A549 (cell line): ENCODE results near the gene LPCAT1. TPM values are rescaled to one million over a fixed set of nuclear protein-coding genes. Genes with fewer than 3 reads are reported as not detected.
"Not testable (repeated sequence)": the region's sequence is repeated elsewhere in the genome, so short reads cannot be mapped to it uniquely, and the experiment has no call there.

Experiments
- ATAC-seq, 2 experiments: fragments of 200-7000 bp in 1 of 2; fragments of >200 bp in 1 of 2; cut with Nextera tagmentation in 1 of 2; cut with Tn5 transposase in 1 of 2; 3 replicates each; pipeline versions ENCODE4 v1.8.0 to v1.9.1; 2018 to 2020; ENCODE audit warnings: mild to moderate bottlenecking in 1 of 2, moderate library complexity in 1 of 2
- CTCF ChIA-PET: fragments of 300-600 bp; sonication (Branson Sonifier 250); formaldehyde crosslinking; extraction: SDS; loops from one replicate; lab custom pipeline; 2021; ENCODE audit warnings: antibody characterized with exemption, inconsistent platforms; lab: Yijun Ruan, JAX
- POLR2A ChIA-PET: fragments of 350-600 bp; formaldehyde crosslinking; extraction: SDS; loops from one replicate; lab custom pipeline; 2021; ENCODE audit warnings: antibody characterized with exemption, inconsistent platforms; lab: Yijun Ruan, JAX
- DNase-seq, 2 experiments: peaks; one replicate each; pipeline versions ENCODE4 v3.0.0 to v3.0.0-alpha.2; 2011 to 2016; ENCODE audit warnings: low read depth in 1 of 2, low spot score in 1 of 2
- FAIRE-seq: peaks from 2 replicates; lab custom pipeline; 2011; peaks lifted over from hg19 to GRCh38; lab: Jason Lieb, UNC
- H3K27ac ChIP-seq, 2 experiments: fragments of >200 bp; sonication (Bioruptor Twin); formaldehyde crosslinking; 3 replicates each; pipeline ENCODE4 v1.5.1; 2016 to 2017
- H3K4me1 ChIP-seq: fragments of >200 bp; sonication (Bioruptor Twin); formaldehyde crosslinking; 3 replicates; pipeline ENCODE4 v1.6.1; 2016
- H3K4me2 ChIP-seq: fragments of >200 bp; sonication (Bioruptor Twin); formaldehyde crosslinking; 3 replicates; pipeline ENCODE4 v1.6.1; 2016
- H3K4me3 ChIP-seq: fragments of >200 bp; sonication (Bioruptor Twin); formaldehyde crosslinking; 3 replicates; pipeline ENCODE4 v1.5.1; 2016
- H3K9me3 ChIP-seq: fragments of >200 bp; sonication (Bioruptor Twin); formaldehyde crosslinking; 3 replicates; pipeline ENCODE4 v1.6.1; 2016
- ATOH8 ChIP-seq: fragments of 250-450 bp; sonication (Bioruptor Pico); IDR thresholded peaks from 2 replicates; pipeline ENCODE4 v1.5.0; 2020; ENCODE audit warnings: low read depth, mild to moderate bottlenecking, moderate library complexity
- BCL3 ChIP-seq: fragments of >200 bp; sonication (Bioruptor Twin); formaldehyde crosslinking; IDR thresholded peaks from 3 replicates; pipeline ENCODE4 v1.6.1; 2016
- BHLHE40 ChIP-seq: IDR thresholded peaks from 2 replicates; pipeline ENCODE4 v1.6.1; 2012; ENCODE audit warnings: low read depth, low read length, inconsistent platforms
- CBX8 ChIP-seq: fragments of 200-600 bp; sonication (generic); IDR thresholded peaks from 2 replicates; pipeline ENCODE4 v1.6.1; 2016
- E2F6 ChIP-seq: IDR thresholded peaks from 2 replicates; pipeline ENCODE4 v1.6.1; 2012; ENCODE audit warnings: low read depth, borderline replicate concordance
- EHMT2 ChIP-seq: fragments of 200-600 bp; sonication (generic); IDR thresholded peaks from 2 replicates; pipeline ENCODE4 v1.6.1; 2016; ENCODE audit warnings: antibody characterized with exemption, low read depth, mild to moderate bottlenecking, moderate library complexity
- FOXS1 ChIP-seq: fragments of 250-450 bp; sonication (Bioruptor Pico); IDR thresholded peaks from 2 replicates; pipeline ENCODE4 v1.5.0; 2020; ENCODE audit warnings: mild to moderate bottlenecking, moderate library complexity
- HOXB13 ChIP-seq: fragments of 250-450 bp; sonication (Bioruptor Pico); IDR thresholded peaks from 2 replicates; pipeline ENCODE4 v1.5.0; 2020; ENCODE audit warnings: low read depth, mild to moderate bottlenecking, moderate library complexity
- JUN ChIP-seq, 2 experiments: fragments of >200 bp; sonication (Bioruptor Twin); formaldehyde crosslinking; IDR thresholded peaks; 2 replicates in 1 of 2; 3 replicates in 1 of 2; pipeline ENCODE4 v1.6.1; 2016 to 2017
- MAX ChIP-seq: IDR thresholded peaks from 2 replicates; pipeline ENCODE4 v1.6.1; 2012
- PHF8 ChIP-seq: fragments of 200-600 bp; sonication (generic); IDR thresholded peaks from 2 replicates; pipeline ENCODE4 v1.6.1; 2016; ENCODE audit warnings: low read depth, mild to moderate bottlenecking, antibody characterized with exemption, moderate library complexity, borderline replicate concordance
- POLR2A ChIP-seq: IDR thresholded peaks from 2 replicates; pipeline ENCODE4 v1.6.1; 2012; ENCODE audit warnings: mild to moderate bottlenecking, low read length
- RAD21 ChIP-seq, 2 experiments: fragments of >200 bp in 1 of 2; sonication (Bioruptor Twin) in 1 of 2; formaldehyde crosslinking in 1 of 2; IDR thresholded peaks in 1 of 2; conservative IDR thresholded peaks in 1 of 2; 2 replicates in 1 of 2; 3 replicates in 1 of 2; pipeline ENCODE4 v1.6.1; 2012 to 2018; ENCODE audit warnings: inconsistent platforms in 1 of 2
- REST ChIP-seq: fragments of 200-600 bp; sonication (generic); IDR thresholded peaks from 2 replicates; pipeline ENCODE4 v1.6.1; 2016; ENCODE audit warnings: antibody characterized with exemption, mild to moderate bottlenecking, moderate library complexity
- RFX5 ChIP-seq: fragments of 450-650 bp; IDR thresholded peaks from 2 replicates; pipeline ENCODE4 v1.7.1; 2014; ENCODE audit warnings: antibody characterized with exemption, mild to moderate bottlenecking, moderate library complexity
- RNF2 ChIP-seq: fragments of 200-600 bp; sonication (generic); IDR thresholded peaks from 2 replicates; pipeline ENCODE4 v1.6.1; 2016; ENCODE audit warnings: low read depth, mild to moderate bottlenecking, antibody characterized with exemption, moderate library complexity, borderline replicate concordance
- TP53 ChIP-seq: fragments of 250-450 bp; sonication (Bioruptor Pico); IDR thresholded peaks from 2 replicates; pipeline ENCODE4 v1.5.0; 2021; ENCODE audit warnings: mild to moderate bottlenecking, moderate library complexity
- USF2 ChIP-seq: fragments of 450-650 bp; IDR thresholded peaks from 2 replicates; pipeline ENCODE4 v1.6.1; 2014; ENCODE audit warnings: antibody characterized with exemption
- WGBS: methylation state at CpG from one replicate; pipeline ENCODE4 v1.1.6; 2017; ENCODE audit errors: missing lambda C conversion rate; 5-methylcytosine and 5-hydroxymethylcytosine counted together
- polyA minus RNA-seq: library from RNA; depleted of rRNA, polyadenylated mRNA; stranded (reverse); fragments of >200 nt; gene quantifications from 2 replicates; pipeline ENCODE4 v1.2.3, GENCODE V29; 2011; rRNA and poly(A)+ RNA removed
- polyA plus RNA-seq, 4 experiments: library from polyadenylated mRNA; depleted of rRNA in 3 of 4; stranded (reverse); fragments of >200 nt; fragmentation: RNase III in 1 of 4; extraction: RNeasy Plus Mini Kit Qiagen cat#74134 plus additional on column Dnase treatment in 1 of 4; gene quantifications; 2 replicates in 3 of 4; 3 replicates in 1 of 4; pipeline ENCODE4 v1.2.3, GENCODE V29; 2011 to 2017

Gene LPCAT1
- 22.9 and 24.7 TPM in 2 replicates for polyA plus RNA-seq (2011; rRNA removed)
- 40.3 and 47.5 TPM in 2 replicates for polyA plus RNA-seq (2012; cell fraction: cytosol; rRNA removed)
- 84.6 and 102 TPM in 2 replicates for polyA plus RNA-seq (2012; cell fraction: nucleus; rRNA removed)
- 59.9 to 74.9 TPM (median 73.4 TPM) in 3 replicates for polyA plus RNA-seq (2017; fragmentation: RNase III; extraction: RNeasy Plus Mini Kit Qiagen cat#74134 plus additional on column Dnase treatment)
- polyA minus RNA-seq, result 17.1 and 25.6 TPM in 2 replicates

GRCh38 chr5:1523793-1524480 lies at the start of gene LPCAT1:
LPCAT1 (minus strand) TSS chr5:1523960; CDS start chr5:1523844, 116 bp downstream.
- FAIRE-seq (no peak), DNase-seq (peak; percentile 62 to 70), ATAC-seq (peak; percentile 75 to 89)
- no peak for TF ChIP-seq CBX8
- TF ChIP-seq MAX, result peak; percentile 73; the same call in 1 of the 2 replicates
- TF ChIP-seq JUN (IDR thresholded peaks at IDR 0.05), result peak in 1 of 2 experiments; percentile 77; a peak in 3 of 5 replicates
- TF ChIP-seq PHF8, result peak; percentile 76; the same call in 1 of the 2 replicates
- no peak for TF ChIP-seq BHLHE40
- peak; percentile 80; the same call in 1 of the 2 replicates for TF ChIP-seq E2F6
- TF ChIP-seq RAD21 (conservative IDR thresholded peaks at IDR 0.05 in 1 of 2, IDR thresholded peaks at IDR 0.05 in 1 of 2), result no peak; a peak in 1 of 5 replicates
- TF ChIP-seq POLR2A, result peak; percentile 58
- peak; percentile 47; the same call in 1 of the 2 replicates for TF ChIP-seq RNF2
- TF ChIP-seq BCL3, result peak; percentile 78; the same call in 1 of the 3 replicates
- no peak for TF ChIP-seq FOXS1 (CRISPR knock-in tag)
- no peak for TF ChIP-seq HOXB13 (CRISPR knock-in tag)
- no peak for TF ChIP-seq EHMT2
- TF ChIP-seq RFX5, result no peak
- Histone ChIP-seq H3K9me3 (no peaks in the 10 kb centered on the region), H3K27ac (peak within 1 kb of the TSS; percentile 93 to 99), H3K4me3 (peak within 1 kb of the TSS; percentile 93), H3K4me1 (peaks cover 34% of the 10 kb centered on the region), H3K4me2 (peak within 1 kb of the TSS; percentile 98)
- POLR2A ChIA-PET, result interaction anchor here (1.0 to 2.9 kb wide), 6 partner anchors 11 to 94 kb away, joined by 3 to 13 read pairs (median 5); no protein-coding TSS in a partner anchor
- CTCF ChIA-PET, result interaction anchor here (0.6 to 1.7 kb wide), 4 partner anchors 12 to 47 kb away, joined by 3 to 4 read pairs (median 4); no protein-coding TSS in a partner anchor
- WGBS, result 16% methylated on average over 8 of the region's 85 CpGs

GRCh38 chr5:1571875-1572274 lies 48.1 kb upstream of the LPCAT1 start:
- not testable (repeated sequence) for H3K27ac ChIP-seq, ATAC-seq, DNase-seq, FAIRE-seq, H3K4me3 ChIP-seq, H3K4me2 ChIP-seq, H3K9me3 ChIP-seq
- WGBS, result 91% methylated on average over 7 of the region's 7 CpGs
- H3K4me1 ChIP-seq, result peaks cover 22% of the 10 kb centered on the region
- CTCF ChIA-PET, result interaction anchor here (0.7 to 2.2 kb wide), 3 partner anchors 50 to 92 kb away, joined by 3 to 6 read pairs (median 5); no protein-coding TSS in a partner anchor
- POLR2A ChIA-PET, result interaction anchor here (0.7 kb wide), 1 partner anchor 167 kb away, joined by 6 read pairs; no protein-coding TSS in a partner anchor

GRCh38 chr5:1570975-1571374 lies 47.2 kb upstream of the LPCAT1 start:
- Histone ChIP-seq H3K4me2 (no peak overlapping the region), H3K4me3 (no peak overlapping the region), H3K27ac (0 out of 6 replicates have a peak overlapping the region, but pooled peaks of 1 of the 2 experiments have one; percentile 30), H3K9me3 (peaks cover 4% of the 10 kb centered on the region; the same call in 1 of the 3 replicates), H3K4me1 (peaks cover 30% of the 10 kb centered on the region)
- CTCF ChIA-PET, result interaction anchor here (0.7 to 2.2 kb wide), 3 partner anchors 47 to 91 kb away, joined by 4 to 6 read pairs (median 5); partner anchors contain the start of gene LPCAT1
- DNase-seq (no peak), FAIRE-seq (no peak), ATAC-seq (no peak)
- TF ChIP-seq USF2 (no peak), REST (no peak), ATOH8 (CRISPR knock-in tag) (no peak), EHMT2 (no peak), POLR2A (no peak), TP53 (CRISPR knock-in tag) (no peak), PHF8 (no peak)
- POLR2A ChIA-PET, result no interaction called here
- WGBS, result 85% methylated on average over 10 of the region's 10 CpGs
